Activated effector memory CD4-positive, alpha-beta T cell treated with Interleukin-2 at 50 U/mL for 16 hours (primary cell): Measurements from ENCODE around the gene PIGO.

Source experiments
- DNase-seq: peaks from one replicate; pipeline ENCODE4 v3.0.0-alpha.2; 2020

Gene PIGO

GRCh38 chr9:35070823-35071813, 25.3 kb downstream of the PIGO start:
- no peak for DNase-seq

GRCh38 chr9:35069020-35069419, 27.4 kb downstream of the PIGO start:
- no peak for DNase-seq

- DNase-seq: no peak
These were observed 29.3 kb downstream of the PIGO start for GRCh38 chr9:35067056-35067455.

- DNase-seq: no peak
These were observed 35.7 kb downstream of the PIGO start for GRCh38 chr9:35060548-35061207.

GRCh38 chr9:35059438-35059837, 37.0 kb downstream of the PIGO start:
- DNase-seq: no peak

GRCh38 chr9:35057271-35057620, 39.1 kb downstream of the PIGO start:
- no peak for DNase-seq

GRCh38 chr9:35056571-35057270, 39.7 kb downstream of the PIGO start:
- no peak for DNase-seq

- no peak for DNase-seq
These were observed 41.3 kb downstream of the PIGO start for GRCh38 chr9:35054871-35055644.

GRCh38 chr9:35054185-35054835, 42.1 kb downstream of the PIGO start:
- DNase-seq: no peak

GRCh38 chr9:35051069-35051967, 45.1 kb downstream of the PIGO start:
- DNase-seq: no peak

- no peak for DNase-seq
These were observed 47.9 kb downstream of the PIGO start for GRCh38 chr9:35048511-35048910.

GRCh38 chr9:35044071-35044470, 52.3 kb downstream of the PIGO start:
- no peak for DNase-seq

- no peak for DNase-seq
These were observed 53.4 kb downstream of the PIGO start for GRCh38 chr9:35042891-35043545.

GRCh38 chr9:35042081-35042604, 54.2 kb downstream of the PIGO start:
- DNase-seq: no peak
